ENCODE data around the gene FSTL5. TPM values are rescaled to one million over a fixed set of nuclear protein-coding genes. Genes with fewer than 3 reads are reported as not detected.

Gene FSTL5
- total and polyA plus RNA-seq, 2 of the 8 experiments (the other 6 are each of a cell fraction or from before 2014, with no cell fraction given) = 0.09 to 0.32 TPM

- no peak overlapping the region for H2BK15ac ChIP-seq (ENCODE audit: low read length)
- H3K9ac ChIP-seq (replicated peaks in 1 of 4; ENCODE audit: extremely low read depth in 1 of 4, low read depth in 3 of 4, low read length in 3 of 4) = no peak overlapping the region
- no peak overlapping the region for H3K23ac ChIP-seq (ENCODE audit: insufficient read length)
- no peak overlapping the region for H3K4ac ChIP-seq (replicated peaks; ENCODE audit: insufficient read length, low read depth, low read length)
- DNase-seq (ENCODE audit: low read depth in 1 of 2, low spot score in 2 of 2) (no peak), FAIRE-seq (no peak)
- ChIA-PET CTCF (ENCODE audit: partially characterized antibody) (interaction anchor here (0.6 to 1.1 kb wide), 3 partner anchors 9 to 219 kb away, joined by 3 read pairs; no protein-coding TSS in a partner anchor), POLR2A (ENCODE audit: partially characterized antibody) (interaction anchor here (0.7 kb wide), 1 partner anchor 148 kb away, joined by 3 read pairs; no protein-coding TSS in a partner anchor)
- no peaks in the 10 kb centered on the region for H3K27me3 ChIP-seq (replicated peaks in 1 of 4; ENCODE audit: control insufficient read depth in 3 of 4, extremely low read depth in 1 of 4, insufficient read depth in 3 of 4, low read length in 3 of 4)
- no peak overlapping the region for H3K4me2 ChIP-seq (ENCODE audit: insufficient read depth in 1 of 2, low read depth in 2 of 2, low read length in 2 of 2)
- no peak overlapping the region for H3K18ac ChIP-seq (ENCODE audit: extremely low read depth, low read length)
- H3K27ac ChIP-seq (ENCODE audit: low read depth, low read length) = no peak overlapping the region
- H4K5ac ChIP-seq (ENCODE audit: insufficient read length, low read depth, low read length) = no peak overlapping the region
- no peaks in the 10 kb centered on the region for H3K79me2 ChIP-seq (ENCODE audit: control insufficient read depth in 1 of 2, insufficient read depth in 2 of 2, low read length in 2 of 2)
- no peak overlapping the region for H4K8ac ChIP-seq (ENCODE audit: extremely low read depth, insufficient read depth, low read length)
- no peaks in the 10 kb centered on the region; the same call in 1 of the 2 replicates for H3K23me2 ChIP-seq (ENCODE audit: low read depth, low read length)
- no peaks in the 10 kb centered on the region for H3K9me3 ChIP-seq (ENCODE audit: insufficient read depth in 2 of 2, low read depth in 1 of 2, low read length in 1 of 2)
- H2BK12ac ChIP-seq (ENCODE audit: low read depth, low read length) = no peak overlapping the region
- no peak overlapping the region for H2BK120ac ChIP-seq (replicated peaks; ENCODE audit: low read depth, low read length)
- H3K4me1 ChIP-seq (replicated peaks in 1 of 4; ENCODE audit: control insufficient read depth in 3 of 4, insufficient read depth in 4 of 4, low read length in 3 of 4) = no peaks in the 10 kb centered on the region
- no peak overlapping the region for H4K91ac ChIP-seq (replicated peaks; ENCODE audit: insufficient read length, low read length)
- no peak overlapping the region for H2BK20ac ChIP-seq (ENCODE audit: low read length)
- no peaks in the 10 kb centered on the region for H3K36me3 ChIP-seq (ENCODE audit: control insufficient read depth in 2 of 4, insufficient read depth in 4 of 4, low read length in 3 of 4)
- H2AFZ ChIP-seq (ENCODE audit: low read length) = no peak overlapping the region
- no peaks in the 10 kb centered on the region for H3K79me1 ChIP-seq (ENCODE audit: low read depth, low read length)
- no peak overlapping the region for H3K4me3 ChIP-seq (ENCODE audit: extremely low read depth in 1 of 4, insufficient read depth in 2 of 4, low read depth in 3 of 4, low read length in 4 of 4)
- no peak overlapping the region for H3K56ac ChIP-seq (replicated peaks; ENCODE audit: insufficient read length, low read depth, low read length)
- WGBS, 2 experiments (ENCODE audit: extremely low coverage in 1 of 2, insufficient coverage in 1 of 2, insufficient read length in 1 of 2, insufficient replicate concordance in 2 of 2, low coverage in 1 of 2, low lambda C conversion rate in 2 of 2, missing lambda C conversion rate in 1 of 2) = 94% methylated on average over 5 of the region's 6 CpGs; no CpG with 5 or more reads in 1 of the 2 experiments
- no peak overlapping the region for H3K14ac ChIP-seq (ENCODE audit: insufficient read length)
- no peak overlapping the region for H2AK5ac ChIP-seq (ENCODE audit: low read depth, low read length)
- no peaks in the 10 kb centered on the region for H4K20me1 ChIP-seq (replicated peaks in 1 of 2; ENCODE audit: control insufficient read depth in 1 of 2, insufficient read depth in 2 of 2, low read length in 2 of 2)
- no peak overlapping the region for H2BK5ac ChIP-seq (ENCODE audit: low read depth, low read length)
- TF ChIP-seq NANOG (IDR thresholded peaks at IDR 0.05; ENCODE audit: insufficient read depth, low read depth, low read length, poor library complexity, severe bottlenecking) (no peak), HDAC2 (IDR thresholded peaks at IDR 0.05; ENCODE audit: borderline replicate concordance in 1 of 2, low read depth in 2 of 2, low read length in 2 of 2) (no peak), TAF1 (IDR thresholded peaks at IDR 0.05; ENCODE audit: low read depth, low read length) (no peak), MAFK (IDR thresholded peaks at IDR 0.05; ENCODE audit: low read depth, low read length) (no peak), CHD1 (IDR thresholded peaks at IDR 0.05; ENCODE audit: low read depth, low read length) (no peak), CTCF (IDR thresholded peaks at IDR 0.05; ENCODE audit: control extremely low read depth in 1 of 3, insufficient read depth in 1 of 3, low read depth in 1 of 3, low read length in 3 of 3) (no peak), POLR2A (IDR thresholded peaks at IDR 0.05; ENCODE audit: control extremely low read depth in 1 of 2, low read depth in 2 of 2, low read length in 2 of 2) (no peak), POLR2AphosphoS5 (IDR thresholded peaks at IDR 0.05; ENCODE audit: low read depth, low read length) (no peak), RNF2 (IDR thresholded peaks at IDR 0.05; ENCODE audit: borderline replicate concordance, low read depth, low read length, missing control alignments, poor library complexity, severe bottlenecking) (no peak), KDM1A (IDR thresholded peaks at IDR 0.05; ENCODE audit: borderline replicate concordance, low read length) (no peak)
These were observed 215.6 kb downstream of the FSTL5 start for GRCh38 chr4:161948026-161948770.

Data from H1 (cell line).